SK-N-MC (cell line): ENCODE data around the gene ZMAT3.
A peak's percentile ranks its signal among the peaks of the same experiment; 100 is the strongest.

Source experiments
- DNase-seq: peaks from one replicate; pipeline ENCODE4 v3.0.0-alpha.2; 2011; ENCODE audit warnings: low read depth, low spot score
- H3K27ac ChIP-seq: fragments of 200-600 bp; sonication (generic); 2 replicates; pipeline ENCODE4 v1.5.1; 2016; ENCODE audit warnings: mixed run types
- H3K36me3 ChIP-seq: fragments of 200-600 bp; sonication (generic); 2 replicates; pipeline ENCODE4 v1.6.1; 2017; ENCODE audit warnings: antibody characterized with exemption, low read length, mixed read lengths; ENCODE audit not compliant: insufficient read depth
- H3K4me3 ChIP-seq: fragments of 200-600 bp; sonication (generic); 2 replicates; pipeline ENCODE4 v1.5.1; 2016
- H3K9ac ChIP-seq: fragments of 200-600 bp; sonication (generic); 2 replicates; pipeline ENCODE4 v1.8.0; 2017; ENCODE audit warnings: mixed run types, mixed read lengths; ENCODE audit not compliant: insufficient read length
- H3K9me3 ChIP-seq: fragments of 200-600 bp; sonication (generic); 2 replicates; pipeline ENCODE4 v1.6.1; 2017; ENCODE audit warnings: low read depth, mild to moderate bottlenecking, antibody characterized with exemption, low read length, moderate library complexity, mixed read lengths
- EZH2 ChIP-seq: fragments of 200-600 bp; sonication (generic); IDR thresholded peaks from one replicate; pipeline ENCODE4 v1.6.1; 2017; ENCODE audit warnings: antibody characterized with exemption
- FOXP2 ChIP-seq: optimal IDR thresholded peaks from 2 replicates; pipeline ENCODE3; 2011; ENCODE audit warnings: mild to moderate bottlenecking, moderate library complexity; ENCODE audit not compliant: insufficient read depth; ENCODE audit errors: extremely low read length, control extremely low read depth
- POLR2AphosphoS5 ChIP-seq: IDR thresholded peaks from 2 replicates; pipeline ENCODE4 v1.6.1; 2012; ENCODE audit warnings: mild to moderate bottlenecking, low read depth, low read length, borderline replicate concordance

ZMAT3 gene

DNA sequence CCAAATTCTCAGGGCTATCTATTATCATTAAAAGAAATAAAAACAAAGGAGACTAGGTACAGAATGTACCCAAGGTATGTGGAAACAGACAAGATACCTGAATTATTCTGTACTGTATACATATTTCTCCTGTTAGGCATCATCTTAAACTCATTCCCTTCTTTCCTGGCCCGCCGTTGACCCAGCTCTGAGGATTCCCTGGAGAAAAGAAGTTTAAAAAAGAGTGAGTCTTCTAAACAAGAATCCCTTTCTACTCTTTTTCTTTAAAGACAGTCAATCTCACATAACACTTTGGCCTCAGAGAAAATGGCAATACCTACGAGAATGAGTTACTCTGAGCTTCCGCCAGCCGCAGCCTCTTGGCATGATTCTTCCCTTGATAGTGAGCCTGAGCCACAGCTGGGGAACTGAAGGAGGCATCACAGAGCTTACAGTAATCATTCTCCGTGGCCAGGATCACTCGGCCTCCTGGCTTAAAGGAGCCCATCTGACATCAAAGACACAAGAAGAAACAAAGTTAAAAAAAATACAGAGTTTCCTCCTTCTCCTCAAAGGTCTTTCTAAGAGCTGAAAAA is 44.2 kb downstream of the ZMAT3 start:
- Histone ChIP-seq H3K9ac (peak overlapping the region; percentile 19), H3K4me3 (no peak overlapping the region), H3K9me3 (no peaks in the 10 kb centered on the region), H3K27ac (no peak overlapping the region), H3K36me3 (no peaks in the 10 kb centered on the region)
- no peak for TF ChIP-seq EZH2
- no peak for TF ChIP-seq POLR2AphosphoS5
- TF ChIP-seq FOXP2: no peak
- DNase-seq: no peak

DNA sequence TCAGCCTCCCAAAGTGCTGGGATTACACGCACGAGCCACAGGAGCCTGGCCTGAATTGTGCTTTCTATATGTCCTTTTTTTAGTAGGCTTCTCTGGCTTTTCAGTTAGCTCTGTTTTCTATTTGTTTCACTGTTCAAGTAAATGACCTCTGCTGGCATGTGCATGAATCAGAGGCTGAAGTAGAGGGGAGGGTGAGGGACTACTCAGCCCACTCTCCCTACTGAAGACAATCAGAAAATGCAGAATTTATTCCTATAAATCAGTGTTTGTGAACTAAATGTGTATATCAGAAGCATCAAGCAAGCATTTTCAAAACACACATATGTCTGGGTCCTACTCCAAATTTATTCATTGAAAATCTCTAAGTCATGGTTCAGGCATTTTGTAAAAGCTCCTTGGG is 45.0 kb downstream of the ZMAT3 start:
- H3K27ac ChIP-seq: no peak overlapping the region
- no peak for TF ChIP-seq FOXP2
- TF ChIP-seq POLR2AphosphoS5: no peak
- TF ChIP-seq EZH2: no peak
- H3K4me3 ChIP-seq: no peak overlapping the region
- no peak overlapping the region for H3K9ac ChIP-seq
- DNase-seq: no peak
- no peaks in the 10 kb centered on the region for H3K36me3 ChIP-seq
- H3K9me3 ChIP-seq: no peaks in the 10 kb centered on the region

DNA sequence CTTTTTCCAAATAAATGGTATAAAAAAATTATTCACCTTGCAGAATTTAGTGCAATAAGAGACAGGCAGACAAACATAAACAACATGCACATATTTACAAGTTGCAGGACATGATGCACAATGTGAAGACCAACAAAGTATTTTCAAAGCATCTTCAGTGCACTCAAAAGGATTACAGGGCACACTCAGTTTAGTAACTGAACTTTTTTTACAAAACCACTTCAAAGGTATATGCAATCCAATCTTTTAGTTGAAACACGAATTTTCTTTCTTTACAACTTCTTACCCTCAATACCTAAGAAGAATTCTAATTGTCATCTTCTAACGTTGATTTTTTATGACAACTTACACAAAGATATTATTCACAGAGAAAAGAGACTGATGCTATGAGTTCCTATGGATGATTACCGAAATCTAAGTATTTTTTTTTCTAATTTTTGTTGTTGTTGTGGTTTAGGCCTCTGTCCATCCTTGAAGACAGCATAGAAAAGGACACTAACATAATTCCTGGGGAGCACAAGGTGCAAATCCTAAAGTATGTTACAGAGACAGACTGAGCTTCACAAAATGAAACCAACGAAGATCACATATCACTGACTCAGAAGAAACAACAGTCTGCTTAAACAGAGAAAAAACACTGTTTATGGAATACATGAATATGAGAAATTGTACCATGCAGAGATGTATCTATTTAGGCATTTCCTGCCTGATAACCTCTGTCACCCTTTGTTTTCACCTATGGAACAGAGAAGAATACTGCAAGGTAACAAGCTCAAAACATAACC is 50.3 kb downstream of the ZMAT3 start:
- Histone ChIP-seq H3K4me3 (no peak overlapping the region), H3K9ac (no peak overlapping the region), H3K27ac (no peak overlapping the region), H3K36me3 (no peaks in the 10 kb centered on the region), H3K9me3 (no peaks in the 10 kb centered on the region)
- DNase-seq: no peak
- TF ChIP-seq EZH2 (no peak), FOXP2 (no peak), POLR2AphosphoS5 (no peak)

DNA sequence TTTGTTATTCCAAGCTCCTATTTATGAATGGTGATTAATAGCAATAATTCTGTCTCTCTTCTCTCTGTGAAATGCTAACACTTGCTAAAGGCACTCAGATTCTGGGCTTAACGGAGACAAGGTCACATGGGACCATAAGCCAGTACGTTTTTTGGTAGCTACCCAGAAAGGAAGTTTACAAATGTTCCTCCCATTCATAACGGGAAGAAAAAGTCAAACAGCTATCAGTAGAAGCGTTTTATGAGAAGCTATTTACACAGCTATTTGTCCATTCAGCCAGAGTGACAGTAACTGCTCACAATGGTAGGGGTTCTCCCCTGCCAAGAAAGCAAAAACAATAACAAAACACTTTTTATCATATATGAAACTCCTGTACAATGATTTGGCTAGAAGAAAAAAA is 51.5 kb downstream of the ZMAT3 start:
- Histone ChIP-seq H3K4me3 (no peak overlapping the region), H3K27ac (no peak overlapping the region), H3K36me3 (no peaks in the 10 kb centered on the region), H3K9me3 (no peaks in the 10 kb centered on the region), H3K9ac (peak overlapping the region; percentile 8)
- no peak for DNase-seq
- no peak for TF ChIP-seq FOXP2
- TF ChIP-seq EZH2: no peak
- no peak for TF ChIP-seq POLR2AphosphoS5

DNA sequence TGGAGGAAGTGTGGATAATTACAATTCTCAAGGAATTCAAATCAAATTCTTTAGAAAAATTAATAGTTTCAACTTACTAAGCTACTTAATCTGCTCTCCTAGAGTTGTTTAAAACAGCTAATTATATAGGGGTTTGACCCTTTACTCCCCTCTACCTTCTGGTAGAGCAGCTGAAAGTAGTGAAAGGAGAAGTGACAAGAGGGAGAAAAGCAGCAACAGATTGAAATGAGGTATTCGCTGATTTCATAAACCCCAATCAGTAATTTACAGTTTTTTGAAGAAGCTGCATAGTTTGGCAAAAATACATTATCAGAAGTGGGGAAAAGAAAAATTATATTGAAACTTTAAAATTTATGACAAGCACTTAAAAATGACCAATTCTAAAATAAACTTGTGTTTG is 52.8 kb downstream of the ZMAT3 start:
- H3K9ac ChIP-seq: peak overlapping the region; percentile 38
- no peak for DNase-seq
- no peak overlapping the region for H3K27ac ChIP-seq
- no peaks in the 10 kb centered on the region for H3K36me3 ChIP-seq
- no peak for TF ChIP-seq EZH2
- TF ChIP-seq POLR2AphosphoS5: no peak
- TF ChIP-seq FOXP2: no peak
- H3K9me3 ChIP-seq: no peaks in the 10 kb centered on the region
- no peak overlapping the region for H3K4me3 ChIP-seq

DNA sequence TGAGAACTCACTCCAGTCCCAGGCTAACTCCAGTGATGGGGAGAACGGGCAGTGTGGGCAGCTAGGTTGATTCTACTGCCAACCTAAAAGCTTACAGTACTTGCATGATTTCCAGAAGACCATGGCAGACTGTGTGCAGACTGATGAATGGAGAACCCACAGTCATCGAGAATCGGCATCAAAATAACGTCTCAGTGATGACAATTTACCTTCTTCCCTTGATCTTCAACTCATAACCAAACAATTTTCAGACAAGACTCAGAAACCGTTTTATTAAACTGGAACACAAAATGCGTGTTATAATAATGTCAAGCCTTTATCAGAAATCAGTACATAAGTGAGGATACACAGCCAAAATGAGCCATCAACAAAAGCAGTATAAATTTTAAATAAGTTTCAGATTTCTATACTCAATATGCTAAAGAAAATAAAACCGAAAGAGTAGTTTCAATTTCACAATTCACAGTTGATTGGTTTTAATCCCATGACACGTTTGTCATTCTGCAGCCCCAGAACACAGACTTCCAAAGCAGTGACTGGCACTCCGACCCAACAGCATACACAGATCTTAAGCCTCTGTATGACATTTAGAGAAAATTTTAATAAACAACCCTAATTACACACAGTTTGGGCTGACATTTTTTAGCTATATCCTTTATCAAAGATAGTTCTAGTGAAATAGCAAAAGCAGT is 54.5 kb downstream of the ZMAT3 start:
- Histone ChIP-seq H3K9me3 (no peaks in the 10 kb centered on the region), H3K36me3 (no peaks in the 10 kb centered on the region), H3K4me3 (no peak overlapping the region), H3K9ac (no peak overlapping the region), H3K27ac (no peak overlapping the region)
- no peak for DNase-seq
- TF ChIP-seq FOXP2 (no peak), POLR2AphosphoS5 (no peak), EZH2 (no peak)

DNA sequence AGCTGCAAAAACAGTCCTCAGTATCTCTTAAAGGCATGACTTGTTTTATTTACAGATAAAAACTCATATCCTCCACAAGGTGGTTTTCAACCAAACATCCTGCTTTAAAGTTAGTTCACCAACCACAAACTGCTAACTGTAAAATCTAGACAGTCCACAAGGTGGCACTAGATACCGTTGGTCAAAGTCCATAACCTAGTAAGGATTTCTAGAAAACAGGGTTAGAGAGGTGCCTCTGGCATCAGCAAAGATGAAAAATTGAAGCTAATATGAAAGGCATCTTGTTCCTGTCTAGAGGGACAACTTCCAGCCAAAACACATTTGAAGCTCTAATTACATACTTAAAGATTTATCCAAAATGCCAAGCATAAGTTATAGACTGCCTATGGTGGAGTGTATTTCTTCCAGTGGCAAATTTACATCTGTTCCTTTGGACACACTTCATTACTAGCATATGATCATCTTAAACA is 56.0 kb downstream of the ZMAT3 start:
- H3K27ac ChIP-seq: no peak overlapping the region

DNA sequence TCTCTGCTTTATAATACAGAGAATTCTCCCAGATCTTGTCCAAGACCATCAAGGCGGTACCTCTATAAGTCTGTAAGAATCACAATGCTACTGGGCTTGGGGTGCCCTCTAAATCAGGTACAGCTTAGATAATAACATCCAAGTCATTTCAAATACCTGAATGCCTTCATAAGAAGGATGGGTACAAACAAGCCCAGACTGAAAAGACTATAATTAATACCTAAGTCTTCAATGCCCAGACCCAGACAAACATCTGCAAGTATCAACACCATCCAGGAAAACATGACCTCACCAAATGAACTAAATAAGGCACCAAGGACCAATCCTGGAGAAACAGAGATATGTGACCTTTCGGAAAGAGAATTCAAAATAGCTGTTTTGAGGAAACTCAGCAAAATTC is 65.9 kb downstream of the ZMAT3 start:
- Histone ChIP-seq H3K4me3 (no peak overlapping the region), H3K9ac (no peak overlapping the region), H3K27ac (no peak overlapping the region), H3K9me3 (no peaks in the 10 kb centered on the region), H3K36me3 (no peaks in the 10 kb centered on the region)
- TF ChIP-seq POLR2AphosphoS5 (no peak), EZH2 (no peak)
- DNase-seq: no peak

More for the DNA sequence above, 56.0 kb downstream of the ZMAT3 start:
- peak; percentile 90 for DNase-seq
- H3K4me3 ChIP-seq: no peak overlapping the region
- H3K36me3 ChIP-seq: no peaks in the 10 kb centered on the region
- no peak for TF ChIP-seq POLR2AphosphoS5
- TF ChIP-seq EZH2: no peak
- no peak for TF ChIP-seq FOXP2
- no peaks in the 10 kb centered on the region for H3K9me3 ChIP-seq
- no peak overlapping the region for H3K9ac ChIP-seq
